Thyroid gland (tissue), 4 donors: ENCODE measurements around the gene TMEM92. TPM values are rescaled to one million over a fixed set of nuclear protein-coding genes. Genes with fewer than 3 reads are reported as not detected.

ENCODE experiments used
- DNase-seq, 2 donors: peaks; one replicate each; pipeline ENCODE4 v3.0.0-alpha.2; 2019
- H3K27ac ChIP-seq, 3 donors: fragments of 200-600 bp; sonication (generic); 1 replicate in 2 of 3; 2 replicates in 1 of 3; pipeline ENCODE4 v1.5.1; 2016 to 2019; ENCODE audit warnings: mild to moderate bottlenecking in 1 of 3, moderate library complexity in 1 of 3
- H3K27me3 ChIP-seq: fragments of 200-600 bp; sonication (generic); one replicate; pipeline ENCODE4 v1.5.1; 2019
- H3K36me3 ChIP-seq, 2 donors: fragments of 200-600 bp; sonication (generic); one replicate each; pipeline ENCODE4 v1.5.1; 2016 to 2019
- H3K4me1 ChIP-seq, 2 donors: fragments of 200-600 bp; sonication (generic); one replicate each; pipeline ENCODE4 v1.5.1; 2017 to 2019
- H3K4me3 ChIP-seq, 3 donors: fragments of 200-600 bp; sonication (generic); replicated peaks in 1 of 3; 1 replicate in 2 of 3; 2 replicates in 1 of 3; pipeline ENCODE4 v1.5.1; 2016; ENCODE audit warnings: mild to moderate bottlenecking in 1 of 3
- H3K9me3 ChIP-seq: fragments of 200-600 bp; sonication (generic); one replicate; pipeline ENCODE4 v1.5.1; 2017
- POLR2A ChIP-seq, 2 donors: fragments of 450-650 bp; IDR thresholded peaks; one replicate each; pipeline ENCODE4 v1.6.1; 2017; ENCODE audit warnings: antibody characterized with exemption in 2 of 2, mild to moderate bottlenecking in 2 of 2, moderate library complexity in 1 of 2
- WGBS, 2 donors: methylation state at CpG; one replicate each; pipeline ENCODE4 v1.1.5; 2017; 5-methylcytosine and 5-hydroxymethylcytosine counted together
- intact Hi-C: fragments of 100-400 bp; cut with DNase I; formaldehyde crosslinking; loops from one replicate; pipeline ENCODE4 v1.15.1; 2023
- total RNA-seq, 4 donors: library from RNA; depleted of rRNA; stranded (reverse); fragments of >200 nt; gene quantifications; one replicate each; pipeline ENCODE4 v1.2.3, GENCODE V29; 2016
- TF ChIP-seq, protein P1 (sequence below), 6 experiments: fragments of 200-600 bp in 3 of 6; fragments of 450-650 bp in 3 of 6; sonication (generic) in 3 of 6; IDR thresholded peaks; one replicate each; pipeline ENCODE4 v1.5.1; 2016 to 2019; ENCODE audit warnings: antibody characterized with exemption in 6 of 6, mild to moderate bottlenecking in 2 of 6, inconsistent platforms in 1 of 6, moderate library complexity in 1 of 6

Gene TMEM92
- total RNA-seq, 4 donors from 2014 or later: not detected

DNA sequence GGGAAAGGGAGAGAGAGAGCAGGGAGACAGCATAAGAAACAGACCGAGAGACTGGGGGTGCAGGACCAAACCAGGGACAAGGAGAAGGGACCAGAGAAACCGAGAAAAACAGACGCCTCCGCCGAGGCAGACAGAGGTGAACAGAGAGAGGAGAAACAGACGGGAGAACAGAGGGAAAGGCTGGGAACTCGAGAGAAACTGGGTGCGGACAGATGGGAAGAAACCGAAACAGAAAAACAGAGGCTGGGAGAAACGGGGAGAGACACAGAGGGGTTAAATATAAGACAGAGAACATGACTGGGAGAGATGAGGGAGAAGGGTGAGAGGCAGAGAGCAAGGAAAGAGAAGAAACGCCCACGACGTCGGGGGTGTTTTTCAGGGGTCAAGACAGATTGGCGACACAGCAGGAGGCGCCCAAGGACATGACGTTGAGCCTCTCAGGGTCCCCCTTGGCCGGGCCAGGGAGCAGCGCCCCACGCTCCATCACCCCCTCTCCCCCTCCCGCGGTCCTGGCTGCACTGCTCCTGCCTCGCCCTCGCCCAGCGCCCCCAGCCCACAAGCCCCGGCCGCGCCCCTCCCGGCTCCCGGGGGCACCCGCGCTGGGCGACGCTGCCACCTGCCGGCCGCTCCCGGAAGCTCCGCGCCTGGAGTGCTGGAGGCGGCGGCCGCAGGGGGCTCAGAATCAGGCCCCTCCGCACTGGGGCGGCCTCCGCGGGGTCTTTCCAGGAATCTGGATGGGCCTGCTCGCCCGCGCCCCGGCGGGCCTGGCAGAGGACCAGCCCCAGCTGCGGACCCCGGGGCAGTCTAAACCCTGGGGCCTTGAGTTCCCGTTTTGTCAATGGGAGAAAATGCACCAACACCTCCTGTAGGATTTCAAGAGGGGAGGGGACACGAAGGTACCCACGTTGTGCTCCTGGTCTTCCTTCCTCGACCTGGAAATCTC is 1.3 kb upstream of the TMEM92 start:
- Histone ChIP-seq H3K27ac (no peak overlapping the region), H3K4me3 (peak overlapping the region in 1 of 3 donors; percentile 36), H3K9me3 (no peaks in the 10 kb centered on the region), H3K27me3 (peaks cover 6% of the 10 kb centered on the region), H3K36me3 (no peaks in the 10 kb centered on the region), H3K4me1 (peaks cover 0 to 11% of the 10 kb centered on the region in 2 donors)
- intact Hi-C loops: loop anchor here (2.0 kb wide), 1 partner anchor 72 kb away; the partner anchor contains the start of gene COL1A1
- WGBS, 2 donors: 7 to 9% methylated on average over 34 to 35 of the region's 57 CpGs
- DNase-seq: peak; percentile 14 to 31
- TF ChIP-seq POLR2A (IDR thresholded peaks at IDR 0.05): no peak
- TF ChIP-seq, protein P1, sequence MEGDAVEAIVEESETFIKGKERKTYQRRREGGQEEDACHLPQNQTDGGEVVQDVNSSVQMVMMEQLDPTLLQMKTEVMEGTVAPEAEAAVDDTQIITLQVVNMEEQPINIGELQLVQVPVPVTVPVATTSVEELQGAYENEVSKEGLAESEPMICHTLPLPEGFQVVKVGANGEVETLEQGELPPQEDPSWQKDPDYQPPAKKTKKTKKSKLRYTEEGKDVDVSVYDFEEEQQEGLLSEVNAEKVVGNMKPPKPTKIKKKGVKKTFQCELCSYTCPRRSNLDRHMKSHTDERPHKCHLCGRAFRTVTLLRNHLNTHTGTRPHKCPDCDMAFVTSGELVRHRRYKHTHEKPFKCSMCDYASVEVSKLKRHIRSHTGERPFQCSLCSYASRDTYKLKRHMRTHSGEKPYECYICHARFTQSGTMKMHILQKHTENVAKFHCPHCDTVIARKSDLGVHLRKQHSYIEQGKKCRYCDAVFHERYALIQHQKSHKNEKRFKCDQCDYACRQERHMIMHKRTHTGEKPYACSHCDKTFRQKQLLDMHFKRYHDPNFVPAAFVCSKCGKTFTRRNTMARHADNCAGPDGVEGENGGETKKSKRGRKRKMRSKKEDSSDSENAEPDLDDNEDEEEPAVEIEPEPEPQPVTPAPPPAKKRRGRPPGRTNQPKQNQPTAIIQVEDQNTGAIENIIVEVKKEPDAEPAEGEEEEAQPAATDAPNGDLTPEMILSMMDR (IDR thresholded peaks at IDR 0.05): peak in 5 of 6 experiments; percentile 82 to 97 (median 92)

DNA sequence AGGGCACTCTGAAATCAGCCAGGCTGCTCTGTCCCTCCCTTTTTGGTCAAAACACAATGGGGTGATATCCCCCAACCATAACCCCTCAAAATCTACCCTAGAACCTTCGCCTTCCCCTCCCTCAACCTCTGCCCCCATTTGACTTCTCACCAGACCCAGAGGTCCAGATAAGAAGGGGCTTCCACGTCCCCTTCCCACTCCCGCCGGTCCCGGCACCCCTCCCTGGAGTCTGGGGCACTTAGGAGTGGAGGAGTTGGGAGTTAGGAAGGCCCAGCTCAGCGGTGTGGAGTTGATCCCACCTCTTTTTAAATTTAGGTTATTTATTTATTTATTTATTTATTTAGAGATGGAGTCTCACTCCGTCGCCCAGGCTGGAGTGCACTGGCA is 619 bp upstream of the TMEM92 start:
- Histone ChIP-seq H3K36me3 (no peaks in the 10 kb centered on the region), H3K9me3 (no peaks in the 10 kb centered on the region), H3K27ac (no peak overlapping the region), H3K4me3 (no peak overlapping the region), H3K27me3 (peaks cover 6% of the 10 kb centered on the region), H3K4me1 (peaks cover 0 to 11% of the 10 kb centered on the region in 2 donors)
- TF ChIP-seq, protein P1 (IDR thresholded peaks at IDR 0.05): no peak
- TF ChIP-seq POLR2A (IDR thresholded peaks at IDR 0.05): no peak
- intact Hi-C loops: loop anchor here (2.0 kb wide), 1 partner anchor 73 kb away; the partner anchor contains the start of gene COL1A1
- 74 to 82% methylated on average over 8 of the region's 8 CpGs for WGBS, 2 donors
- no peak for DNase-seq

DNA sequence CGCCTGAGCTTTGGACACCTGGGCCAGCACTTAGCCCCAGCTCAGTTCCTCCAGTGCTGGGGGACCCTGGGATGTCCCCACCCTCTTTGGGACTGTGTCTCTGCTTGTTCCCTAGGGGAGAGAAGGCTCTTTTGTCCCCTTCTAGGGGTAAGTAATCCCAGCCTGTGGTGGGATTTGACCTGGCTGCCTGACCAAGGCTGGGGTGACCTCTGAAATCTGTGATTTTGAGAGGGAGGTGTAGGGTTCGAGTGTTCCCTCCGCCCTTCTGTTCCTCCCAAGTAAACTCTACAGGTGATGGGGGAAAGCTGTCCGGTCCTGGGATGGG is 593 bp downstream of the TMEM92 start:
- Histone ChIP-seq H3K4me3 (no peak overlapping the region), H3K9me3 (no peaks in the 10 kb centered on the region), H3K27me3 (peaks cover 6% of the 10 kb centered on the region), H3K36me3 (no peaks in the 10 kb centered on the region), H3K27ac (no peak overlapping the region), H3K4me1 (peaks cover 0 to 11% of the 10 kb centered on the region in 2 donors)
- TF ChIP-seq, protein P1 (IDR thresholded peaks at IDR 0.05): no peak
- TF ChIP-seq POLR2A (IDR thresholded peaks at IDR 0.05): no peak
- DNase-seq: no peak
- intact Hi-C loops: no loop called here
- WGBS, 2 donors: 69 to 88% methylated on average over 4 of the region's 4 CpGs

DNA sequence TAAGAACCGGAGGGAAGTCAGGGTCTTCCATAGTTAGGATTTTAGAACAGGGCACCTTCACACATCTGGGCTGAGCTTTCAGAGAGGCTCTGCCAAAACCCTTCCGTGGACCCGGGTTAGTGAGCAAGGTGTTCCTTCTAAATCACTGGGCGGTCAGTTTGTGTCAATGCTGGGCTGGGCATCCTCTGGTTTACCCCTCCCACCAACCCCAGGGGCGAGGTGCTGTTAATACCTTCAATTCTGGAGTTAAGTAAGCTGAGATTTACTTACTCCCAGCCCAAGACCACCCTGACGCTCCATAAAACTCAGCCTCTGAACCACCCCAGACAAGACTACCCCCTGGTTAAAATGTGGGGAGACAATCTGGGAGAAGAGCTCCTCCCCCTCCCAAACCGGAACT is 1.0 kb downstream of the TMEM92 start:
- Histone ChIP-seq H3K9me3 (no peaks in the 10 kb centered on the region), H3K27ac (no peak overlapping the region), H3K36me3 (no peaks in the 10 kb centered on the region), H3K4me1 (peaks cover 0 to 11% of the 10 kb centered on the region in 2 donors), H3K4me3 (no peak overlapping the region), H3K27me3 (peaks cover 6% of the 10 kb centered on the region)
- intact Hi-C loops: no loop called here
- 56 to 69% methylated on average over 7 of the region's 7 CpGs for WGBS, 2 donors
- TF ChIP-seq, protein P1 (IDR thresholded peaks at IDR 0.05): no peak
- DNase-seq: no peak
